Raji (cell line): Measurements from ENCODE around the gene LY6G5C.

ENCODE experiments used
- POLR2A ChIP-seq: IDR thresholded peaks from 2 replicates; pipeline ENCODE4 v1.6.1; 2011; ENCODE audit warnings: low read depth, low read length, control low read depth; ENCODE audit not compliant: insufficient read depth

Gene LY6G5C

GRCh38 chr6:31631209-31631608 lies 49.7 kb downstream of the LY6G5C start:
- no peak for TF ChIP-seq POLR2A

- TF ChIP-seq POLR2A, result no peak
These were observed 50.5 kb downstream of the LY6G5C start for GRCh38 chr6:31630177-31630934.

- TF ChIP-seq POLR2A, result no peak
These were observed 51.9 kb downstream of the LY6G5C start for GRCh38 chr6:31629014-31629413.

GRCh38 chr6:31627690-31628287 lies 53.1 kb downstream of the LY6G5C start:
- no peak for TF ChIP-seq POLR2A

- TF ChIP-seq POLR2A, result no peak
These were observed 53.9 kb downstream of the LY6G5C start for GRCh38 chr6:31626952-31627351.
